NCI-H2171 (cell line): ENCODE data around the gene SYNPO2.
"Not testable (repeated sequence)": the region's sequence is repeated elsewhere in the genome, so short reads cannot be mapped to it uniquely, and the experiment has no call there.

ENCODE experiments used
- DNase-seq: peaks from one replicate; lab custom pipeline; 2025; lab: John Stamatoyannopoulos, UW

Gene SYNPO2, protein sequence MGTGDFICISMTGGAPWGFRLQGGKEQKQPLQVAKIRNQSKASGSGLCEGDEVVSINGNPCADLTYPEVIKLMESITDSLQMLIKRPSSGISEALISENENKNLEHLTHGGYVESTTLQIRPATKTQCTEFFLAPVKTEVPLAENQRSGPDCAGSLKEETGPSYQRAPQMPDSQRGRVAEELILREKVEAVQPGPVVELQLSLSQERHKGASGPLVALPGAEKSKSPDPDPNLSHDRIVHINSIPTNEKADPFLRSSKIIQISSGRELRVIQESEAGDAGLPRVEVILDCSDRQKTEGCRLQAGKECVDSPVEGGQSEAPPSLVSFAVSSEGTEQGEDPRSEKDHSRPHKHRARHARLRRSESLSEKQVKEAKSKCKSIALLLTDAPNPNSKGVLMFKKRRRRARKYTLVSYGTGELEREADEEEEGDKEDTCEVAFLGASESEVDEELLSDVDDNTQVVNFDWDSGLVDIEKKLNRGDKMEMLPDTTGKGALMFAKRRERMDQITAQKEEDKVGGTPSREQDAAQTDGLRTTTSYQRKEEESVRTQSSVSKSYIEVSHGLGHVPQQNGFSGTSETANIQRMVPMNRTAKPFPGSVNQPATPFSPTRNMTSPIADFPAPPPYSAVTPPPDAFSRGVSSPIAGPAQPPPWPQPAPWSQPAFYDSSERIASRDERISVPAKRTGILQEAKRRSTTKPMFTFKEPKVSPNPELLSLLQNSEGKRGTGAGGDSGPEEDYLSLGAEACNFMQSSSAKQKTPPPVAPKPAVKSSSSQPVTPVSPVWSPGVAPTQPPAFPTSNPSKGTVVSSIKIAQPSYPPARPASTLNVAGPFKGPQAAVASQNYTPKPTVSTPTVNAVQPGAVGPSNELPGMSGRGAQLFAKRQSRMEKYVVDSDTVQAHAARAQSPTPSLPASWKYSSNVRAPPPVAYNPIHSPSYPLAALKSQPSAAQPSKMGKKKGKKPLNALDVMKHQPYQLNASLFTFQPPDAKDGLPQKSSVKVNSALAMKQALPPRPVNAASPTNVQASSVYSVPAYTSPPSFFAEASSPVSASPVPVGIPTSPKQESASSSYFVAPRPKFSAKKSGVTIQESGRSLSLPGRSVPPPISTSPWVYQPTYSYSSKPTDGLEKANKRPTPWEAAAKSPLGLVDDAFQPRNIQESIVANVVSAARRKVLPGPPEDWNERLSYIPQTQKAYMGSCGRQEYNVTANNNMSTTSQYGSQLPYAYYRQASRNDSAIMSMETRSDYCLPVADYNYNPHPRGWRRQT

DNA sequence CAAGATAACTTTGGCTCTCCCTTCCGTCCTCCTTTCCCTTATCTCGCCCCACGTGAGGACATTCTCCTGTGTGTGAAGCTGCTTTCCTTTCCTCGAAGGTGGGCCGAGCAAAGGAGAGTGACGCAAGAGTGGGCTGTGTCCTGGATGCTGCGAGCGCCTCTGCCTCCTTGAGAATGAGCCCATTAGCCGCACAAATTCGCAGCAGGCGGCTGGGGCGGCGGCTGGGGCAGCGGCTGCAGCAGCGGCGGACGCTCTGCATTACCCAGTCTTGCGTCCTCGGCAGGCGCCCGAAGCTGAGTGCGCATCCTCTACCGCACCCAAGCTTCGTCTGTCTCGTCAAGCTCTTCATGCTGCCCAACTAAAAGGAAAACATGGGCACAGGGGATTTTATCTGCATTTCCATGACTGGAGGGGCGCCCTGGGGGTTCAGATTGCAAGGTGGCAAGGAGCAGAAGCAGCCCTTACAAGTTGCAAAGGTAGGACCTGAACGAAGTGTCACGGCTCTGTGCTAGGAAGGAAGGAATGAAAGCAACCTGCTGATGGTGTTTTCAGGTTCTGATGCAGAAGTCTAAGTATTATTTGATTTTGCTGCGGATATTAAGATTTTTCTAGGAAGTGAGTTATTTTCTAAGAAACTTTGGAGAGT is at the start of gene SYNPO2:
SYNPO2 (plus strand) TSS at position 189 of the 646 bp plus-strand sequence; CDS start at position 372, 183 bp downstream.
- no peak for DNase-seq

DNA sequence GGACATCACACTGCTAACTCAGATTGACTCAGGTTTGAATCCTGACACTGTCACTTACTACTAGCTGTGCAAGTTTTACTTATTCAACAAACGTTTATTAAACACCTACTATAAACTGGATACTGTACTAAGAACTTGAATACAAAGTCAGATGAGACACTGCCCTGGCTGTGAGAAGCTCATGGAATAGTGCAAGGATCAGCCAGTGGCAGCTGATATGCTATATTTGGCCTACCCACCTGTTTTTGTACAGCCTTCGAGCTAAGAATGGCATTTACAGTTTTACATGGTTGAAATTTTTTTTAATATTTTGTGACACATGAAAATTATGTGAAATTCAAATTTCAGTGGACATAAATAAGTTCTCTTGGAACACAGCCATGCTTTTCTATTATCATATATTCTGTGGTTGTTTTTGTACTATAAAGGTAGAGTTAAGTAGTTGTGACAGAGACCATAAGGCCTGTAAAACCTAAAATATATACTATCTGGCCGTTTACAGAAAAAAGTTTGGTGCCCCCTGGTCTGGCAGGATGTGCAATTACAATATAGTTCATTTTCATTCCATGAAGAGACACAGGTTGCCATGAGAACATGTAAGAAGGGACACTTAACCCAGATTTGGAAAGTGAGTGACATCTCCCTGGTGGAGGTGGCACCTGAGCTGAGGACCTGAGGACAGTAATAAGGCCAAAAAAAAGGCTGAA is 49.3 kb upstream of the SYNPO2 start:
- DNase-seq = no peak

DNA sequence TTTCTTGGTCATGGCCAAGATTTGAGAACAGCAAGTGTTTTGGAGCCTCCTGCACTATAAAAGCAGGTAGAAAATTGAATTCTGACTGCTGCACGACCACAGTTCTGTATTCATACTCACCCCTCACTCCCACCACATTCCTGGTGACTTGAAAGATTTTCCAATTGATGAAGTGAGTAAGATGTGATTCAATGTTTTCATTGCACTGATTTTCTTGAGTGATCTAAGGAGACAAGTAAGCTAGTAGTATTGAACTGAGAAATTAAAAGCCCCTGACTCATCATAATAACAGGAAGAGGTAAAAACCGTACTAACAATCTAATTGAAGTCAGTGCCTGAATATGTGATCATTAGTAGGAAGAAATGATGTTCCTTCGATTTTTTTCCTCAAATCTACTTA is 46.6 kb upstream of the SYNPO2 start:
- DNase-seq = no peak

DNA sequence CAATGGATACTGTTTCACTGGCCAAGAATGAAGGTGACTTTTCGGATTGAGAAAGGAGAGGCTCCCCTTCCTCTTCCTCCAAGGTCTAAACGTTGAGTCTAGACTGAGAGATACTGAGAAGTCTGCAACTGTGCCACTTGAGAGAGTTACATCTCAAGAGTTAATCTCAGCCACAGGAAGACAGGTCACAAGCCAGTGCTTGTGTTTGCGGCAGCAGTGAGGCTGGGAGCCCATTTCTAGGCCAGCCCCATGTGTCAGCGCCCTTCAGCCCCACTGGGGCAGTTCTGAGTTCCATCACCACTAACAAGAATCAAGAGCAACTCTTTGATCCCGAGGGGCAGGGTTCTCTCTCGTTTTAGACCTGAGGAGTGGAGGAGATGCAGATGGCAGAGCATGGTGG is 45.4 kb upstream of the SYNPO2 start:
- no peak for DNase-seq

DNA sequence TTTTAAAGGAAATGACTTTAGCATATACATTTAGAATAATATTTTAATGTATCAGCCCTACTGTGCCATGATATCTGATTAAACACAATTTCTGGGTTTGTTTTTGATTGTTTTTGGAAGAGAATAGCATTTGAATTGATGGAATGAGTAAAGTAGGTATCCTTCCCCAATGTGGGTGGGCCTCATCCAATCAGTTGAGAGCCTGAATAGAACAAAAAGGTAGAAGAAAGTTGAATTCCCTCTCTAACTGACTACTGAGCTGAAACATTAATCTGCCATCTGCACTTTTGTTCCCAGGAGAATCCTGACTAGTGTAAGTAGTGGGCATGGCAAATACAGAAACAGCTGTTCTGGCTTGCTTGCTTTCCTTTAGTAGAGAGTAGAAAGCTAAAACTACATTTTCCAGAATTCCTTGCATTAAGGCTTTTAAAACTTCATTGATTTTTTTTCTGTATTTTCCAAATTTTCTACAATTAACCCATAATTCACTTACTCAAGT is 43.1 kb upstream of the SYNPO2 start:
- DNase-seq = peak; percentile 70

DNA sequence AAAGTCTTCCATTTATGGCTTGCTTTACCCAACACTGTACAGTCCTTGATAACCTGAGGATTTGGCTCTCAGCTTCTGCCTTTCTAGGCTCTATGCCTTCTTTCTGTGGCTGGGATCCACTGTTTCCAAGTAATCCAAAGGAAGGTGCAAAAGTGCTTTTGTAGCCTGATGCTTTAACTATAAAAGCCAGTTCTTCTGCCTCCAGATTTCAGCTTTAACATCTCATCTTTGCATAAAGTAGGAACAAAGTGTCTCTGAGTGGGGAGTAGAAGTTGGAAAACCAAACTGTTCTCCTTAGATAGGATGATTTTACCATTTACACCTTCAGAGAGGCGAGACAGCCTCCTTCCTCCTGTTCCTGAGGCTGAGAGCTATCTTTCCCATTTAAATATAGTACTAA is 41.7 kb upstream of the SYNPO2 start:
- DNase-seq = no peak

DNA sequence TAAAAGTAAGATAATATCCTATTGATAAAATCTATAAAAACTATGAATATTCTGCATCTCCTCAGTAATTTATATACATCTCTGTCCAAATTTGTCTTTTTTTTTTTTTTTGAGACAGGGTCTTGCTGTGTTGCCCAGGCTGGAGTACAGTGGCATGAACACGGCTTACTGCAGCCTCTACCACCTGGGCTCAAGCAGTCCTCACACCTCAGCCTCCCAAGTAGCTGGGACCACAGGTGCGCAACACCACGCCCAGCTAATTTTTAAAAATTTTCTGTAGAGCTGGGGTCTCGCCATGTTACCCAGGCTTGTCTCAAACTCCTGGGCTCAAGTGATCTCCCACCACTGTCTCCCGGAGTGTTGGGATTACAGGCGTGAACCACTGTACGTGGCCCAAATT is 40.4 kb upstream of the SYNPO2 start:
- DNase-seq = no peak

DNA sequence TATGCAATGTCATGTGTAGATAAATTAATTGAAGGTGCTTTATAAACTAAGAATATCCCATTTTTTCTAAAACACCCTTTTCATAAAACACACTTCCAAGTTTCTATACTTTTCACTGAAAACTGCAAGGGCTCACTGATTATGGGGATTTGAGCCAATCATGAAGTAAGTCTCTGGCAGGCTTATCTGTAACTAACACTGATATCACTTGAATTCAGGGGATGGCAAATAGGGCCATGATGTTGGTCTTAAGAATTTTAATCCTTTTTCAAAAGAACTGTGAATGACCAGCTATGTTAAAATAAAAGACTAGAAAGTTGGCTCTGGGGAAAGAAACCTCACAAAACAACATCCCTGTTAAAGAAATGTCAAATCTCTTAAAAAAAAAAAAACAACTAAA is 39.8 kb upstream of the SYNPO2 start:
- DNase-seq = no peak

DNA sequence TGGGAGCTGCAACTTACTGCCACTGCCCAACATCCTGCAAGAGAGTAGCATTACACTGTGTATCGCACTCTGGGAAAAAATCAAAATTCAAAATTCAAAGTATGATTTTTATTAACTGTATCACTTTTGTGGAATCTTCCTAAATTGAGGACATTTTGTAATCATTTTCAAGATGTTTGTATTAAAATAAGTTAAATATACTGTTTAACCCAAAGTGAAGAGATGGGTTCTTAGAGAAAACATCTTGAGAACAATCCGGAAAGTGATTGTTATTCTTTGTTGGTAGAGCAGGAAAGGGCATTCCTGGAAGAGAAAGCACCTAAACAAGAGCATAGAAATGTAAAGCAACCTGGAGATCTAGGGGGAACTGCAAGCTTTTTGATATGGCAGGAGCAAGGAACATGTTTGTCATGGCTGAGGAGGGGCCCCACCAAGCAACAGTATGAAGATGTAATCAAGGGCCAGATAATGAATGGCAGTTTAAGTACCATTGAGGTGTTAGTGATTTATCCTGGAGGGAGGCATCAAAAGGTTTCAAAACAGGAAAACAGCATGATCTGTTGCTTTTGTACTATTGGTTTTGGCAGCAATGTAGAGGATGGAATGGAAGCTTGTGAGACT is 38.7 kb upstream of the SYNPO2 start:
- no peak for DNase-seq

DNA sequence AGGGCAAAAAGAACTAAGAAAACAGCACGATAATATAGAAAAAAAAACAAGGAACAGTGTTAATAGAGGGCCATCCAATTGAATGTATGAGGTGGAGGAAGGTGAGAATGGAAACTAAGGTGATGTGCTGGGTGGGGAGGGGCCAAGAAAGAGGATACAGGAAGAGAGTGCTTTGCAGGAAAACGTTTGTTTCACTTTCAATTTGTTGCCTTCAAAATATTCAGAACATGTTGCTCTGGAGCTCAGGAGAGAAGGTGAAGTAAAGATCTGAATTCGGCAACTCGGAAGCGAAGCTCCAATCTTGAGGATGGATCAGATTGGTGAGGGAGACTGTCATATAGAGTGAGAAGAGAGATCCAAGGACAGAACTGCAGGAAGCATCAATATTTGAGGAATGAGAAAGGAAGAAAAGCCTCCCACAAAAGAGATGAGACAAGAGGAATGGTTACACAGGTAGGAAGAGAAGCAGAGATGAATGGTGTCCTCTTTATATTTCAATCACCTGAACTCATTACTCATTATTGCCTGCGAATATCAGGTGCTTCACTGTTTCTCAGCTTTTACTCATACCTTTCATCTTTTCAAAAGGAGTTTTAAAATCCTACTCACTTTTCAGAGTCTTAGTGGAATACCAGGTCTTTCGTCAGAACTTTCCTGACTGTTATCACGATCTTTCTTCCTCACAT is 38.0 kb upstream of the SYNPO2 start:
- no peak for DNase-seq

DNA sequence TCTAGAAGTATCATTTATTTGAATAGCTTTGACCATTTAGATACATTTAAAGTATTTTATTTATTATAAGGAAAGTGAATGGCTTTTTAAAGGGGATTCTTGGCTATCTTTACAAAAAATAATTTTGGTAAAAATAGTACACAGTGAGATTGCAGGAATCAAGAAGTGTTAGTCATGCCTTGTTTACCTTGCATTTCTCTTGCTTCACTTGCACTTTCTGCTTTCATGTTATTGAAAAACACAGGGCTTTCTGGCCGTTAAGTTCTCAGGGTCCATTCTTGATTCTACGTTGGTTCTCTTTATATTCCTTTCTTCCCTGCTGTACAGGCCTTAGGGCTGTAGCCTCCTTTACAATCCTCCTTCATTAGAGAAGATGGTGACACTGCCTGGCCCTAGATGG is 30.9 kb upstream of the SYNPO2 start:
- no peak for DNase-seq

DNA sequence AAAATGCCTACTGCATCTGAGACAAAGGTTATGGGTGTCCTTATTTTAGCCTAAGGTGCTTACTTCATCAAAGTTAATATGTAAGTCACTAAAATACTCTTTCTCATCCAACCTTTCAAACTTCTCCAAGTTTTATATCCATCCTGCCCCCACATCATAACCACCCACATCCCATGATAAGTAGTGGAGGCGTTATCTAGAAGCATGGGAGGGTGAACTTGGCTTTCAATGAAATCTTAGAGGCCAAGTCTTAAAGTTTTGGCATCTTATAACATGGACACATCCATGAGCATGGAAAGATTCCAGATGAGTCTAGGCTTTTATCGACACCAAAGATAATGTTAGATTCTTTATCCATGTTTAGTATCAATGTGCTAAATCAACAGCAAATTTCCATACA is 29.9 kb upstream of the SYNPO2 start:
- DNase-seq = no peak

DNA sequence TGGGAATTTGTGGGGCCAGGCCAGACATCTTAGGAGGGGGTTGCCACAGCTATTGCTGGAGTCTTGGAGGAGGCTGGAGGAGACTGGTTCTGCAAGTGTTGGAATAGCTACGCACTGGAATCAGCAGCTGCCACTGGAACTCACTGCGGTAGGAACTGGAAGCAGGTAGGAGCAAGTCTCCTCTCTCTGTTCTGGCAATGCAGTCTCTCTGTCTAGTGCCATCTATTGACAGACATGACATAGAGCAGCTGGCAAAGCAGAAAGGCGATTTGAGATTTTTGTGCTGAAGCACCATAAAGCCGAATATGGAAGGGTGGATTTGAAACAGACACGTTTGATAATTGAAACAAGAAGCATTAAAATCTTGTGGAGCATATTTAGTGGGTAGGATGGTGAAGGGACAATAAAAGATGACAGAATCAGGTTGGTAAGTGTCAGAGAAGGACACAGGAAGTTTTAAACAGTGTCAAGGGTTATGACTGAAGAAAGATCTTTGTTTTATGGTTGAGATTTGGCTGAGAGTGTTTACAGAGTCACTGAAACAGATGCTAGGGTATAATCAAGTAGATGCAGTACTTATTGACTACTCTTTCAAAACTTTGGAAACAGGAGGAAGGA is 23.5 kb upstream of the SYNPO2 start:
- peak; percentile 7 for DNase-seq

DNA sequence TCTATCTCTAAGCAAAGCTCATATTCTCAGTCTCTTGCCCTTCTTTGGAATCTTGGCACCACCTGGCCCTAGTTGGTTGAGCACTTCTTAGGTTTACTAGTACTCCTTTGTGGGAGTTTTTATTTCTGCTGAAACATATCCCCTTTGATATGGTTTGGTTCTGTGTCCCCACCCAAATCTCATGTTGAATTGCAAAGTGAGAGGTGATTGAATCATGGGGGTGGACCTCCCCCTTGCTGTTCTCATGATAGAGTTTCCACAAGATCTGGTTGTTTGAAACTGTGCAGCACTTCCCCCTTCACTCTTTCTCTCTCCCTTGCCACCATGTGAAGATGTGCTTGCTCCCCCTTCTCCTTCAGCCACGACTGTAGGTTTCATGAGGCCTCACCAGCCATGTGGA is 22.2 kb upstream of the SYNPO2 start:
- DNase-seq = no peak

DNA sequence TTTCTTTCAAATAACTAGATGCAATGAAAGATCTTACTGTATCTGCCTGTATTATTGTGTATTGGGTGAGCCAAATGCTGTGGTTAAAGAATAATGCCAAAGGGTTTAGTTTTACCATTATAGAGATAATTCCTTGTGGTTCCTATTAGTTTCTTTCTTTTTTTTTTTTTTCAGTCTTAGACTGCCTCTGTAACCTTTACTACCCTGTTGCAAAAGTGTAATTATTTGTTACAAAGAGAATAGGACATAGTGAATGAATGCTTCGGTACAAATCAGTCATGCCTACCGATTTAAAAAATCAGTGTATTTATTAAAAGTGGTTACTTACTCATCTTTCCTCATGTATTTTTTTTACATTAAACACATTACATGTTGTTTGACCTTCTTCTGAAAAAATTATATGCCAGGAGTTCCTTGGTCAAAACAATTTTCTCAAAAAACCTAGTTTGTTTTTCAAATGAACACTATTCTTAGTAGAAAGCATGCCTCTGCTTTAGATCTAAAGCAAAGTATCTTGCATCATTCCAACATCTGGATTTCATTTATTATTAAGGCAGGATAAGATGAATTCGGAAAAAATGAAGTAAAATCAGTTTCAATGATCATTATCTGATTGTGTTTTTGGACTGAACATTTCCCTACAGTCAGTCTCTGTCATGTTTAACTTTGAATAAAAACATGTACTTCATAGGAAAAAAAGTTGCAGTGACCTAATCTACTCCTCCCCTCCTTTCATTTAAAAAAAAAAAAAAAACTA is 21.2 kb upstream of the SYNPO2 start:
- no peak for DNase-seq

DNA sequence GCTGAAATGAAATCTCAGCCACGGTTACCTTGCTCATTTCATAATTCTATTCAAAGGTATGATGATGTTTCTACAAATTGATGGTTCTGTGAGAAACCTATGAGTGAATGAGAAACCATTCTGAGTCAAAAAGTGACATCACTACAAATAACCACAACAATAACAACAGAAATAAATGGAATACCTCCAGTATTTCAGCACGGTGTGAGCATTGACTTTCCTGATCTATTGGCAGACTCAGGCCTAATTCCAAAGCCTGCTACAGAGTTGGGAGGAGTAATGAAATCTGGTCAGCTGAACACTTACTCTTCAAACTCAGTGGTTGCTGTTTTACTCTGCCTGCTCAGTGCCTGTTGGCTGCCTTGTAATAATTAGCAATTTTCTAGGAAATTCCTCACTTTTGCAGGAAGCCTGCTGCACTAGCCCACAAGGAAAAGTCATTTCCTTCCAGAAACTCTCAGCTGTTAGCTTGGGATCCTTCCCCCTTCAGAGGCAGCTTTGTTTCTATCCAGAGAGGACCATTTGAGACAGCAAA is 18.8 kb upstream of the SYNPO2 start:
- DNase-seq = no peak

DNA sequence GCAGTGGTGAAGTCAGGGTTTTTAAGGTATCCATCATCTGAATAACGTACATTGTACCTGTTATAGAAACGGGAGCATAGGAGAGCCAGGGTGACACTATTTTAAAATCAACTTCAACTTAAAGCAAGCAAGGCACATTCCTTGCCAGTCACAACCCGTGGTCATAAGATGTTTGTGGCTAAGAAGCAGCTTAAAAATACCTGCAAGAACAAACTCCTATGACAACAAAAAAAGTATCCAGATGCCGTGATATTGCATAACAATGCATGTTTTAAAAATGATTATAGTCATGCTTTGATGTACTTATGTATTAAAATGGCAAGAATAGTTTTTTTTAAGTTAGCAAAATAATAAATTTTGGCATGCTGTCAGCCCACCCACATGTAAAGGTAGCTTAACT is 16.5 kb upstream of the SYNPO2 start:
- DNase-seq = no peak

DNA sequence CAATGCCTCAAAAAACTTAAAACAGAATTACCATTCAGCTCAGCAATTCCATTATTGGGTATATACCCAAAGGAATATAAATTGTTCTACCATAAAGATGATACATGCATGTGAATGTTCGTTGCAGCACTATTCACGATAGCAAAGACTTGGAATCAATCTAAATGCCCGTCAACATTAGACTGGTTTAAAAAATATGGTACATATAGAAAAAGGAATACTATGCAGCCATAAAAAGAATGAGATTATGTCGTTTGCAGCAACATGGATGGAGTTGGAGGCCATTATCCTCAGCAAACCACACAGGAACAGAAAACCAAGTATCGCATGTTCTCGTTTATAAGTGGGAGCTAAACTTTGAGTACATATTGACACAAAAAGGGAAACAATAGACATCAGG is 10.9 kb upstream of the SYNPO2 start:
- no peak for DNase-seq

DNA sequence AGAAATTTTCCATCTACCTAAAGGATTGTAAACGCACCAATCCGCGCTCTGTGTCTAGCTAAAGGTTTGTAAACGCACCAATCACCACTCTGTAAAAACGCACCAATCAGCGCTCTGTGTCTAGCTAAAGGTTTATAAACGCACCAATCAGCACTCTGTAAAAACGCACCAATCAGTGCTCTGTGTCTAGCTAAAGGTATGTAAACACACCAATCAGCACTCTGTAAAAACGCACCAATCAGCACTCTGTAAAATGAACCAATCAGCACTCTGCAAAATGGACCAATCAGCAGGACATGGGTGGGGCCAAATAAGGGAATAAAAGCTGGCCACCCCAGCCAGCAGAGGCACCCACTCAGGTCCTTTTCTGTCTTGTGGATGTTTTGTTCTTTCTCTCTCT is 10.1 kb upstream of the SYNPO2 start:
- DNase-seq = not testable (repeated sequence)
